ENCODE measurements around the gene MMP23B. TPM values are rescaled to one million over a fixed set of nuclear protein-coding genes. Genes with fewer than 3 reads are reported as not detected.

The MMP23B gene
- total RNA-seq (100 to 1,000 TPM in 1 of 5 donors, 10 to 100 TPM in 4; 15.1 to 111 (median 19.3) TPM), polyA plus RNA-seq (10 to 100 TPM in 2 of 3 donors, 1 to 10 TPM in 1; 5.5 to 16.2 (median 12.7) TPM)
- long read RNA-seq, donor 1, transcript MMP23B-201 (8 exons, 1,326 nt) = major isoform, 7 of 8 reads
- long read RNA-seq, donor 1, partial matches to known transcripts = 0 of 8 reads
- long read RNA-seq, donor 1, other reads (novel, unspliced or antisense) = 0 of 8 reads
- long read RNA-seq, donor 2, partial matches to known transcripts = 46 of 48 reads
- long read RNA-seq, donor 2, other reads (novel, unspliced or antisense) = 0 of 48 reads
- long read RNA-seq, donor 3, partial matches to known transcripts = 0 of 3 reads
- long read RNA-seq, donor 3, other reads (novel, unspliced or antisense) = 0 of 3 reads
- long read RNA-seq, donor 4, partial matches to known transcripts = 0 of 2 reads
- long read RNA-seq, donor 4, other reads (novel, unspliced or antisense) = 0 of 2 reads
- long read RNA-seq, donor 5, transcript MMP23B-201 (8 exons, 1,326 nt) = major isoform, 11 of 80 reads
- long read RNA-seq, donor 5, partial matches to known transcripts = 64 of 80 reads
- long read RNA-seq, donor 5, other reads (novel, unspliced or antisense) = 0 of 80 reads
- long read RNA-seq, donor 6 = 0 reads
- long read RNA-seq, donor 7, transcript MMP23B-201 (8 exons, 1,326 nt) = major isoform, 10 of 13 reads
- long read RNA-seq, donor 7, partial matches to known transcripts = 0 of 13 reads
- long read RNA-seq, donor 7, other reads (novel, unspliced or antisense) = 0 of 13 reads
- long read RNA-seq, donor 8, partial matches to known transcripts = 51 of 55 reads
- long read RNA-seq, donor 8, other reads (novel, unspliced or antisense) = 0 of 55 reads
- long read RNA-seq, donor 9, partial matches to known transcripts = 60 of 66 reads
- long read RNA-seq, donor 9, other reads (novel, unspliced or antisense) = 0 of 66 reads
- long read RNA-seq, donor 10 = 0 reads

DNA sequence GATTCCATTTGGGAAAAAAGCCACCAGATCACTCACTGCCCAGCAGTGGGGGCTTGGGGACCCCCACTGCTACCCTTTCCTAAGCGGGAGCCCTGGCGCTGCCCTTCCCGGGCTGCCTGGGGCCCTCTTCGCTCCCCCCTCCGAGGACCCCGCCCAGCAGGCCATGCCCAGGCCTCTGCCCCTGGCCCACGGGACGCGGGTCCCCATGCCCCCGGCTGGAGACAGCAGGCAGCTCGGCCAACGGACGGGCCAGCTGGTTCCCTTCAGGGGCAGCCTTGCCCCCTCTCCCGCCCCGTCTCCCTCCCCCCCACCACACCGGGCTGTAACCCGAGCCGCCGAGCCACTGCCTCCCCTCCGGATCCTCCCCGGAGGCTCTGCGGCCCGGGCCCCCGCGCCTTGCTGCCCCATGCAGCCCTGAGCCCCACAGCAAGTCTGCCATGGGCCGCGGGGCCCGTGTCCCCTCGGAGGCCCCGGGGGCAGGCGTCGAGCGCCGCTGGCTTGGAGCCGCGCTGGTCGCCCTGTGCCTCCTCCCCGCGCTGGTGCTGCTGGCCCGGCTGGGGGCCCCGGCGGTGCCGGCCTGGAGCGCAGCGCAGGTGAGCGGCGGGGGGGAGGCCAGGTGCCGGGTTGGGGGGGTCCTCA lies at the start of gene MMP23B:
TSS of gene MMP23B (plus strand) at position 392 of the 639 bp plus-strand sequence. CDS start at position 438, 46 bp downstream.
- no peaks in the 10 kb centered on the region for H3K9me3 ChIP-seq
- peaks cover 24 to 29% (median 26%) of the 10 kb centered on the region in 4 donors for H3K4me1 ChIP-seq
- intact Hi-C loops (cut with DNase I; ENCODE audit: low total_unique reads) = no loop called here
- H3K4me3 ChIP-seq = peak within 1 kb of the TSS; percentile 23 to 41 (median 34)
- WGBS, 5 donors = 2 to 13% (median 3%) methylated on average over 4 to 48 of the region's 48 CpGs
- peaks cover 0 to 41% (median 25%) of the 10 kb centered on the region in 3 donors for H3K27me3 ChIP-seq
- peak within 1 kb of the TSS; percentile 66 to 87 (median 74) for H3K27ac ChIP-seq
- peaks cover 9 to 34% (median 29%) of the 10 kb centered on the region in 4 donors for H3K36me3 ChIP-seq
- DNase-seq = peak in 1 of 2 donors; percentile 81
- TF ChIP-seq POLR2AphosphoS5 (IDR thresholded peaks at IDR 0.05) (no peak), POLR2A (IDR thresholded peaks at IDR 0.05) (no peak)

DNA sequence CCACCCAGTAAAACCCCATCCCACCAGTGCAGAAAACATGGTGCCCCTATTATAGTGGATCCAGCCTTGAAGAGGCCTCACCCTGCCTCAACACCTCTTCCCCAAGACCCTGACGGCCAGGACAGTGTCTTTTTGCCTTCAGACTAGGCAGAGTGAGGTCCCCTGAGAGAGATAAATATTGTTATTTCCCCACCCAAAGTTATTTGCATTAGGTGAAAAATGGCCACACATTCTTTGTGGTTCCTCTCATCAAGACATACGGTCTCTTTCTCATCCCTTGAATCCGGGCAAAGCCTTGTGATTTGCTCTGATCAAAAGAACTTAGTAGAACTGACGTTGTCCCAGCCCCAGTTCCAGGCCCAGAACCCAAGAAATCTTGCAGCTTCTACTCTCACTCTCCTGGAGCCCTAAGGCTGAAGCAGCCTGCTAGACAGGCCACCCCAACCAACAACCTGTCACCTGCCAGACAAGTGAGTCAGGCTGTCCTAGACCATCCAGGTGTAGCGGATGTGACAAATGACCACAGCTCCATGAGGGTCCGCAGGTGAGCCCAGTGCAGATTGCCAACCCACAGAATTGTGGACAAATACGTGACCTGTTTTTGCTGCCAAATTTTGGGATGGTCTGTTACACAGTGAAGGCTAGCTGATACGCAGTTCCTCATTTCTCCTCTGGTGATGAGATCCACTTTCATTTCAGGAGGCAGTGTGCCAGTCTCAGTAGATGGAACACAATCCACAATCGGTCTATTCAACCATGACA lies 49.2 kb upstream of the MMP23B start:
- TF ChIP-seq EP300 (IDR thresholded peaks at IDR 0.05) = no peak
- TF ChIP-seq, protein P1, sequence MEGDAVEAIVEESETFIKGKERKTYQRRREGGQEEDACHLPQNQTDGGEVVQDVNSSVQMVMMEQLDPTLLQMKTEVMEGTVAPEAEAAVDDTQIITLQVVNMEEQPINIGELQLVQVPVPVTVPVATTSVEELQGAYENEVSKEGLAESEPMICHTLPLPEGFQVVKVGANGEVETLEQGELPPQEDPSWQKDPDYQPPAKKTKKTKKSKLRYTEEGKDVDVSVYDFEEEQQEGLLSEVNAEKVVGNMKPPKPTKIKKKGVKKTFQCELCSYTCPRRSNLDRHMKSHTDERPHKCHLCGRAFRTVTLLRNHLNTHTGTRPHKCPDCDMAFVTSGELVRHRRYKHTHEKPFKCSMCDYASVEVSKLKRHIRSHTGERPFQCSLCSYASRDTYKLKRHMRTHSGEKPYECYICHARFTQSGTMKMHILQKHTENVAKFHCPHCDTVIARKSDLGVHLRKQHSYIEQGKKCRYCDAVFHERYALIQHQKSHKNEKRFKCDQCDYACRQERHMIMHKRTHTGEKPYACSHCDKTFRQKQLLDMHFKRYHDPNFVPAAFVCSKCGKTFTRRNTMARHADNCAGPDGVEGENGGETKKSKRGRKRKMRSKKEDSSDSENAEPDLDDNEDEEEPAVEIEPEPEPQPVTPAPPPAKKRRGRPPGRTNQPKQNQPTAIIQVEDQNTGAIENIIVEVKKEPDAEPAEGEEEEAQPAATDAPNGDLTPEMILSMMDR (IDR thresholded peaks at IDR 0.05) = no peak
- TF ChIP-seq POLR2AphosphoS5 (IDR thresholded peaks at IDR 0.05) = no peak
- TF ChIP-seq POLR2A (IDR thresholded peaks at IDR 0.05) = no peak
- no peak for DNase-seq
- H3K27ac ChIP-seq = no peak overlapping the region
- H3K4me1 ChIP-seq = no peaks in the 10 kb centered on the region
- H3K27me3 ChIP-seq = peaks cover 0 to 55% (median 8%) of the 10 kb centered on the region in 3 donors
- WGBS, 5 donors = 68 to 74% (median 72%) methylated on average over 7 to 9 of the region's 9 CpGs
- H3K9me3 ChIP-seq = no peaks in the 10 kb centered on the region
- intact Hi-C loops (cut with DNase I; ENCODE audit: low total_unique reads) = no loop called here
- no peak overlapping the region for H3K4me3 ChIP-seq
- H3K36me3 ChIP-seq = no peaks in the 10 kb centered on the region

DNA sequence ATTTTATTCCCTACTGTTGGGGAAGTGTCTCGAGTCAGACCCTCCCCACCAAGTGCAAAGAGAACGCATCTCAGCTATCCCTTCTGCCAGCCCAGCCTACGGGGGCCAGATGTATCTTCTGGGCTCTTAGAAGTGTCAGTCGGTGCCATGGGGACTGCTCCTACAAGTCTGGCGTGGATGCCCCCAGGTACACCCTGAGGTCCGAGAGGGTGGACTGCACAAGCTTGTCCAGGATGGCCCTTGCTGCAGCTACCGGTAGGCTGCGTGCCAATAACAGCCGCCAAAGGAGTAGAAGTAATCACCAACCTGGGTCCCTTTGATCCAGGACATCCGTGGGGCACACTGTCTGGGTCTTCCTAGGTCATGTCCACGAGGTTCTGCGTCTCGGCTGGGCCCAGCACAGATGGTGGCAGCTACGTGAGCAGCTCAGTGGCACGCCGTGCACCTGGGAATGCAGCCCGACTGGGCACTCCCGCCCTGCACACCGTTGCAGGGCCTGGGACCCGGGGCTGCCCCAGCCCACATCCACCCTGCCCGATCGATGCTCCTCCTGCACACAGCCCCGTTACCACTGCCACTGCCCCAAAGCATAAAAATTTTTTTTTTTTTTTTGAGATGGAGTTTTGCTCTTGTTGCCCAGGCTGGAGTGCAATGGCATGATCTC lies 48.5 kb upstream of the MMP23B start:
- 78 to 87% (median 83%) methylated on average over 19 to 23 of the region's 23 CpGs for WGBS, 5 donors

More for the DNA sequence above, 48.5 kb upstream of the MMP23B start:
- H3K9me3 ChIP-seq = no peaks in the 10 kb centered on the region
- TF ChIP-seq POLR2A (IDR thresholded peaks at IDR 0.05) (no peak), EP300 (IDR thresholded peaks at IDR 0.05) (no peak), POLR2AphosphoS5 (IDR thresholded peaks at IDR 0.05) (no peak)
- TF ChIP-seq, protein P1 (IDR thresholded peaks at IDR 0.05) = no peak
- no peak overlapping the region for H3K27ac ChIP-seq
- no peaks in the 10 kb centered on the region for H3K36me3 ChIP-seq
- H3K4me3 ChIP-seq = no peak overlapping the region
- intact Hi-C loops (cut with DNase I; ENCODE audit: low total_unique reads) = no loop called here
- no peak for DNase-seq
- no peaks in the 10 kb centered on the region for H3K4me1 ChIP-seq
- H3K27me3 ChIP-seq = peaks cover 0 to 60% (median 8%) of the 10 kb centered on the region in 3 donors

All from stomach (tissue), 19 donors.